Prostate gland (tissue), 2 donors: Measurements from ENCODE around the gene KRTAP2-1.

Source experiments
- CTCF ChIP-seq, 4 experiments: fragments of 200-600 bp in 2 of 4; fragments of 450-650 bp in 2 of 4; sonication (generic) in 2 of 4; IDR thresholded peaks; 1 replicate in 3 of 4; 2 replicates in 1 of 4; pipeline ENCODE4 v1.5.1; 2016 to 2019; ENCODE audit warnings: antibody characterized with exemption in 4 of 4, mild to moderate bottlenecking in 2 of 4, moderate library complexity in 2 of 4
- POLR2A ChIP-seq: fragments of 450-650 bp; IDR thresholded peaks from one replicate; pipeline ENCODE4 v1.6.1; 2016; ENCODE audit warnings: antibody characterized with exemption, mild to moderate bottlenecking

GRCh38 chr17:41048441-41048840 is 1.3 kb upstream of the KRTAP2-1 start:
- TF ChIP-seq CTCF (IDR thresholded peaks at IDR 0.05) (no peak), POLR2A (no peak)
